Sciatic nerve (tissue), 2 donors: ENCODE measurements around the gene IGSF9B. TPM values are rescaled to one million over a fixed set of nuclear protein-coding genes. Genes with fewer than 3 reads are reported as not detected.

Source experiments
- ATAC-seq: fragments of 200-7000 bp; cut with Tn5 transposase; one replicate; pipeline ENCODE4 v1.9.1; 2020; ENCODE audit warnings: mild to moderate bottlenecking, moderate library complexity
- DNase-seq: peaks from one replicate; pipeline ENCODE4 v3.0.0-alpha.2; 2020; ENCODE audit warnings: low spot score
- intact Hi-C: fragments of 100-400 bp; cut with DNase I; formaldehyde crosslinking; loops from one replicate; pipeline ENCODE4 v1.14.2; 2022
- total RNA-seq: library from RNA; stranded (reverse); fragmentation: NEBNext Ultra II Directional; extraction: Animal tissue kit (Norgen Biotek cat#: 25700); gene quantifications from one replicate; pipeline ENCODE4 v1.2.1, GENCODE V29; 2021
- donor health status: DM: no; HTN: no; CAD: no.
- donor health status: DM: no; HTN: no; CAD: no.

The IGSF9B gene
- total RNA-seq, 1 donor from 2014 or later = 13.5 TPM

- intact Hi-C loops = no loop called here
- ATAC-seq (no peak), DNase-seq (no peak)
These were observed 46.7 kb downstream of the IGSF9B start for GRCh38 chr11:133910101-133910500.

GRCh38 chr11:133908827-133909226, 47.9 kb downstream of the IGSF9B start:
- intact Hi-C loops = no loop called here
- DNase-seq = no peak
- ATAC-seq = no peak

GRCh38 chr11:133907841-133908241, 48.9 kb downstream of the IGSF9B start:
- ATAC-seq (no peak), DNase-seq (no peak)
- intact Hi-C loops = no loop called here

DNA sequence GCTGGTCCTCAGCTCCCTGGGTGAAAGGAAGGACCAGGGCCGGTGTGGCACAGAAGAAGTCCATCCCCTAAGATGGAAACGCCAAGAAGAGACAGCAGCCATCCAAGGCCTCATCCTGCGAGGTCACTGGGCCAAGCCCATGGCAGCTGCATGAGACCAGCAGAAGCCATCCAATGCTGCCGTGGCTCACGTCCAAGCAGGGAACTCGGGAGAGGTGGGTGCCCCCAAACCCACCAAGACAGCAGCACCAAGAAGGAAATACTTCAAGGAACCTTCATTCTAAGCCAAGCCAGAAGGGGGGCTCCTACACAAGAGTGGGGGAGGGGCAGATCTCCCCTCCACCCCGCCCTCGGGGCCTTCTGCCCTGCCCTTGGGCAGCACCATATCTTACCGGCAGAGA, 49.6 kb downstream of the IGSF9B start:
- DNase-seq (no peak), ATAC-seq (no peak)
- intact Hi-C loops = no loop called here

- intact Hi-C loops = no loop called here
- DNase-seq = peak; percentile 48
- ATAC-seq = no peak
These were observed 50.0 kb downstream of the IGSF9B start for GRCh38 chr11:133906746-133907145.

GRCh38 chr11:133906241-133906640, 50.5 kb downstream of the IGSF9B start:
- DNase-seq (peak; percentile 31), ATAC-seq (no peak)
- intact Hi-C loops = no loop called here

- DNase-seq (no peak), ATAC-seq (no peak)
- intact Hi-C loops = no loop called here
These were observed 51.1 kb downstream of the IGSF9B start for GRCh38 chr11:133905677-133906156.

GRCh38 chr11:133904818-133905515, 51.8 kb downstream of the IGSF9B start:
- intact Hi-C loops = no loop called here
- DNase-seq = peak; percentile 43
- no peak for ATAC-seq

- intact Hi-C loops = no loop called here
- ATAC-seq = no peak
- peak; percentile 22 for DNase-seq
These were observed 52.6 kb downstream of the IGSF9B start for GRCh38 chr11:133903875-133904817.

- ATAC-seq = no peak
- DNase-seq = peak; percentile 23
- intact Hi-C loops = no loop called here
These were observed 53.7 kb downstream of the IGSF9B start for GRCh38 chr11:133903056-133903455.

DNA sequence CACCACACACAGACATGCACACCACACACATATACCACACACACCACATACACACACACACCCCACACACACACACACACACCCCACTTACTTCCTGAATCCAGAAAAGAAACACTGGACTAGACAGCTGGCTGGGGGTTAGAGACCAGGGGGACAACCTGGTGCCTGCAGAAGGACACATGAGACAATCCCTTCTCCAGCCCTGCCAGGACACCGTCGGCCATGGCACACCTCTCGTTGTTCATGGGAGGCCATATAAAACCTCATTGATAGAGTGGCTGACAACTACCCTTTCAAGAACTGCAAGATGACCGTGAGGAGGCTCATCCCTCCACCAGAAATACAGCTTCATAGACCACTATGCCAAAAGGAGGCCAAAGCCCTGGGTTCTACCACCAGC, 54.3 kb downstream of the IGSF9B start:
- intact Hi-C loops = no loop called here
- ATAC-seq = no peak

GRCh38 chr11:133901999-133902398, 54.8 kb downstream of the IGSF9B start:
- no peak for DNase-seq
- ATAC-seq = no peak
- intact Hi-C loops = no loop called here

More for the DNA sequence above, 54.3 kb downstream of the IGSF9B start:
- peak; percentile 15 for DNase-seq

DNA sequence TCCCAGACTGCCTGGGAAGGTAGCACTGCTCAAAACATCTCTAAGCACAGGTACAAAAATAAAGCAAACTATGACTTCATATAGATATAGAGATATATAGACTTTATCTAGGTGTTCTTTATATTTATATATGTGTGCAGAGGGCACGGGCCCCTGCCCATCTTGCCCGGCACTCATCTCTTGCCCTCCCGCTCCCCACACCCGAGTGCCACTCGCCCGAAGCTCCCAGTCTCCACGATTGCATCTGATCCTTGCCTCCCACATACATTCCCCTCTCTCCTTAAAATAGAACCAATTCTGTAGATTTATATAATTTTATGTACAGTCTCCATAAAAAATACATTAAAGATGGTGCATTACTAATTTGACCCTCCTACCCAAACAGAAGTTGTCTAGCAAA, 55.5 kb downstream of the IGSF9B start:
- no peak for ATAC-seq
- peak; percentile 19 for DNase-seq
- intact Hi-C loops = no loop called here

GRCh38 chr11:133900176-133901105, 56.3 kb downstream of the IGSF9B start:
- DNase-seq = no peak
- no peak for ATAC-seq
- intact Hi-C loops = no loop called here

GRCh38 chr11:133898770-133899115, 58.0 kb downstream of the IGSF9B start:
- peak; percentile 19 for DNase-seq
- no peak for ATAC-seq
- intact Hi-C loops = no loop called here

GRCh38 chr11:133898031-133898769, 58.6 kb downstream of the IGSF9B start:
- DNase-seq (peak; percentile 37), ATAC-seq (no peak)
- intact Hi-C loops = no loop called here

DNA sequence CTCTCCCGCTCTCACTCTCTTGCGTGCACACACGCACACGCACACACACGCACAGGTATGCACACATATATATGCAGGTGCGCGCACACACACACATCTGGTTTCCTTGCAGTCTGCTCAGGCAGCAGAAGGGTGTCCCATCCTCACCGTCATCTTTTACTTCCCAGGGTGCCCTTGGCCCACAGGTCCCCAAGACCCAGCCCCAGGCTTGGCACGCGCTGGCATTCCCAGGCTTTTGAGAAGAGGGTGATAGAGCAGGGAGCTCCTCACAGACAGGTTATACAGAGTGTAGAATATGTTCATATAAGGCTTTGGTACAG, 59.5 kb downstream of the IGSF9B start:
- ATAC-seq (no peak), DNase-seq (no peak)
- intact Hi-C loops = no loop called here

DNA sequence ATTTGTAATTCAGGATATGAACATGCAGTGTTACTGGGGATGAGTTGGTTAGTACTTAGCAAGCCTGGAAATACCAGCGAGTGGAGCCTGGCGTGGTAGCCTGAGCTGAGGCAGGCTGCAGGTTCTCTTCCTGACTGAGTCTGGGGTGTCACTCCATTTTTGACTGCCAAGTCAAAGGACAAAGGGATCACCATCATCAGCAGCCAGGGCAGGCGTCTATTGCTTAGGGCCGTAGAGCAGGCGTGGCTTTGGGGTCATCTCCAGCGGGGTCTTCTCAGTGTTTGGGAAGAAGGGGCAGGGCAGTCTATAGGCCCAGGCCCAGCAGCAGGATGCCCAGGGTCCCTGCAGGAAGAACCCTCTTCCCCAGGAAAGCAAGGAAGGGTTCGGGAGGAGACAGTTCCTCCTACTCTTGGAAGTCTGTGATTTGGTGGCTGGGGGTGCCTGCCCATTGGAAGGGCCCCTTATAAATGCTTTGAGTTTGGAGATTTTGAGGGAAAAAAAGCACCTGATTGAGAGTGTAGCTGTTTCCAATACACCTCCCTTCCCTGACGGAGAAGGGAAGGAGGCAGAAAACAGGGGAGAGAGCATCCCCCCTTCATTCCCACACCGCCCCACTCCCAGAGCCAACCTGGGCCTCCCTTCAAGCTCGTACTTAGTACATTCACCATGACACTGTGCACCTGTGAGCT, 60.0 kb downstream of the IGSF9B start:
- no peak for ATAC-seq

More for the DNA sequence above, 60.0 kb downstream of the IGSF9B start:
- DNase-seq = peak; percentile 28
- intact Hi-C loops = no loop called here
